Central memory CD8-positive, alpha-beta T cell (primary cell): ENCODE data around the gene GMPR2.
A peak's percentile ranks its signal among the peaks of the same experiment; 100 is the strongest.
"Not testable (repeated sequence)": the region's sequence is repeated elsewhere in the genome, so short reads cannot be mapped to it uniquely, and the experiment has no call there.

Source experiments
- ATAC-seq: fragments of 150-1000 bp; cut with Tn5 transposase; replicated peaks from 2 replicates; pipeline ENCODE4 v1.10.0; 2022; ENCODE audit warnings: mild to moderate bottlenecking, moderate FRiP score, moderate number of reproducible peaks; ENCODE audit not compliant: poor library complexity, severe bottlenecking; ENCODE audit errors: extremely low read depth
- DNase-seq, 2 donors: peaks; one replicate each; pipeline ENCODE4 v3.0.0; 2021; ENCODE audit warnings: low spot score in 2 of 2
- H3K27ac Mint-ChIP-seq: one replicate; pipeline ENCODE4 v1.8.0; 2022; ENCODE audit warnings: low read depth, mild to moderate bottlenecking, moderate library complexity, mixed read lengths
- H3K27me3 Mint-ChIP-seq: one replicate; pipeline ENCODE4 v1.8.0; 2022; ENCODE audit warnings: mixed read lengths
- H3K36me3 Mint-ChIP-seq: one replicate; pipeline ENCODE4 v1.8.0; 2022; ENCODE audit warnings: mild to moderate bottlenecking, moderate library complexity, mixed read lengths; ENCODE audit not compliant: insufficient read depth
- H3K4me1 Mint-ChIP-seq: one replicate; pipeline ENCODE4 v1.8.0; 2022; ENCODE audit warnings: mixed read lengths
- H3K4me3 Mint-ChIP-seq: one replicate; pipeline ENCODE4 v1.8.0; 2022; ENCODE audit warnings: mild to moderate bottlenecking, moderate library complexity, mixed read lengths
- H3K9me3 Mint-ChIP-seq: one replicate; pipeline ENCODE4 v1.8.0; 2022; ENCODE audit warnings: mixed read lengths

GMPR2 gene

DNA sequence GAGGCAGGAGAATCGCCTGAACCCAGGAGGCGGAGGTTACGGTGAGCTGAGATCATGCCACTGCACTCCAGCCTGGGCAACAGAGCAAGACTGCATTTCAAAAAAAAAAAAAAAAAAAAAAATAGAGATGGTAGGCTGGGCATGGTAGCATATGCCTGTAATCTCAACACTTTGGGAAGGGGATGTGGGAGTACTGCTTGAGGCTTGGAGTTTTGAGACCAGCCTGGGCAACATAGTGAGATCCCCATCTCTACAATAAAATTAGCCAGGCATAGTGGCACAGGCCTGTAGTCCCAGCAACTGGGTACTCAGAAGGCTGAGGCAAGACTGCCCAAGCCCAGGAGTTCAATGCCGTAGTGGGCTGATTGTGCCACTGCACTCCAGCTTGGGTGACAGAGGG is 9.7 kb upstream of the GMPR2 start:
- not testable (repeated sequence) for ATAC-seq, H3K9me3 Mint-ChIP-seq, H3K27me3 Mint-ChIP-seq, H3K4me3 Mint-ChIP-seq, H3K27ac Mint-ChIP-seq, DNase-seq
- Mint-ChIP-seq H3K36me3 (peaks cover 17% of the 10 kb centered on the region), H3K4me1 (peaks cover 21% of the 10 kb centered on the region)

DNA sequence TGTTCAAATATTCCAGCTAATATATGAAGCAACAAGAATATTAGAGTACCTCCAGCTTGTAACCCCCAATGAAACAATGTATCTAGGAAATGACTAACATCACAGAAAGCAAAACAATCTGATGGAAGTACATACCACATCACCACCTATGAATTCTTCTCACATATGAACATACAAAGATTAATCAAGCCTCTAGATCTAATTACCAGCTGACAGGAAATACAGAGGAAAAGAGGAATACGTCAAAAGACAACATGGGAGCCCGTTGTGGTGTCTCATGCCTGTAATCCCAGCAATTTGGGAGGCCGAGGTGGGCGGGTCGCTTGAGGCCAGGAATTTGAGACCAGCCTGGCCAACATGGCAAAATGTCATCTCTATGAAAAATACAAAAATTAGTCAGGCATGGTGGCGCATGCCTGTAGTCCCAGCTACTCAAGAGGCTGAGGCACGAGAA is 8.1 kb upstream of the GMPR2 start:
- no peak for ATAC-seq
- Mint-ChIP-seq H3K9me3 (no peaks in the 10 kb centered on the region), H3K27me3 (no peaks in the 10 kb centered on the region), H3K4me3 (no peak overlapping the region), H3K4me1 (peaks cover 21% of the 10 kb centered on the region), H3K36me3 (peaks cover 16% of the 10 kb centered on the region), H3K27ac (peak overlapping the region; percentile 62)
- DNase-seq = no peak

DNA sequence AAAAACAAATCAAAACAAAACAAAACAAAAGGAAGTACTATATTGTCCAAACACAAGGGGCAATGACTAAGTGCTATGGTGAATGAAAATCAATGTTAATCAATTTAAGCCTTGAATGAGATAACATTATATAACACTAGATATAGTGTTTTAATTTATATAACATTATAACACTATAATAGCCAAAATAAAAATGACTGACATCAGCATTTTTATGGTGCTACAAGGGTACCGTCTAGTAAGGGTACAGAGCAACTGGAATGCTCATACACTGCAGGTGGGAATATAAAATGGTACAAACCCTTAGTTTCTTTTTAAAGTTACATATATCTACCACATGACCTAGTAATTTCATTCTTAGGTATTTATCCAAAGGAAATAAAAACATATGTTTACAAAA is 6.3 kb upstream of the GMPR2 start:
- H3K4me1 Mint-ChIP-seq = peaks cover 26% of the 10 kb centered on the region
- no peak for ATAC-seq
- H3K27ac Mint-ChIP-seq = no peak overlapping the region
- H3K9me3 Mint-ChIP-seq = no peaks in the 10 kb centered on the region
- peaks cover 16% of the 10 kb centered on the region for H3K36me3 Mint-ChIP-seq
- no peaks in the 10 kb centered on the region for H3K27me3 Mint-ChIP-seq
- no peak overlapping the region for H3K4me3 Mint-ChIP-seq
- no peak for DNase-seq

DNA sequence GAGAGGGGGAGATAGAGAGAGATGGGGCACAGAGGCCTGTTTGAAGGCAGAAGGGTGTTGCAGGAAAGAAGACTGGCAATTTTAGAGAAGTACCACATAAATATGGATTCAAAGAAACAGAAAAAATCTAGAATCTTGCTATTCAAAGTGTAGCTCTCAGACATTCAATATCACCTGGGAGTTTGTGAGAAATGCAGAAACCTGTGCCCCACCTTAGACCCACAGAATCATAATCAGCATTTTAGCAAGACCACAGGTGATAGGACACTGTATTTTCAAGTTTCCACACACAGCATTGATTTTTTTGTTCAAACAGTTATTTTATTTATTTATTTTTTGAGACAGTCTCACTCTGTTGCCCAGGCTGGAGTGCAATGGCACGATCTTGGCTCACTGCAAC is 3.8 kb upstream of the GMPR2 start:
- peak overlapping the region; percentile 25 for H3K27ac Mint-ChIP-seq
- H3K27me3 Mint-ChIP-seq = no peaks in the 10 kb centered on the region
- peaks cover 20% of the 10 kb centered on the region for H3K36me3 Mint-ChIP-seq
- no peak overlapping the region for H3K4me3 Mint-ChIP-seq
- ATAC-seq (no peak), DNase-seq (no peak)
- no peaks in the 10 kb centered on the region for H3K9me3 Mint-ChIP-seq
- H3K4me1 Mint-ChIP-seq = peaks cover 41% of the 10 kb centered on the region

DNA sequence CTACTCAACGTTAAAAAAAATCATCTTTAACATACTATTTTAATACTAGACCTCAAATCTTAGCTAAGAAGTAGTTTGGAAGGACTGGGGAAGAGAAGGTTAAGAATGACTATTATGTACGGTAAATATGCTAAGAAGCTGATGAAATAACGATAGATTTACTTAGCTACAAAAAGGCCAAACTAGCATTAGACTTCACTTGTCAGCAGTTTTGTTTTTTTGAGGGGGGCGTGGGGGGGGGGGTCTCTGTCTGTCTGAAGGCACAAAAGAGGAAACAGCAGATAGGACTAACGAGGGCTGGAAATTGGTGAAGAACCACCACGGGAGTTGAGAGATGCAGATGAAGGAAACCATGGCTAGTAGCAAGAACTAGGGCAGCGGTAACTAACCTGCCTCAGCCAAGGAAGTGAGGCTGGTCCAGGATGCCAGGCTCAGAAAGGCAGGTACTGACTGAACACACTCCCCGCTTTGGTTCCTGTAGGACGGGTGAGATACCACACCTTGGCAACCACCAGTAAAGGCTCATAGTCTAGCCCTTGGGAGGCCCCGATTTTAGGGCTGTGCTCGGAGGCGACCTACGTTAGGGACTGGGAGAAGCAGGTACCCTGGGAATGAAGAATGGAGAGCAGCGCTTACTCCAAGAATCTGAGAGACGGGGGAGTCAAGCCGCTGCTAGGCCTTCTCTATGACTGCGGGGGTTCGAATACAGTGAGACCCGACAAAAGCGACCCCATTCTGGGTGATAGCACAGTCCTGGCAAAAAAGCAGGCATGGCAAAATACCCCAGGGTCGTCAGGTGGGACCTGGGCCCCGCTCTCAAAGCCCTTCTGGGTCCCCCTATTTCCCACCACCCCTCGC is 1.2 kb upstream of the GMPR2 start:
- H3K9me3 Mint-ChIP-seq = no peaks in the 10 kb centered on the region
- DNase-seq (no peak), ATAC-seq (peak; percentile 38)
- H3K27ac Mint-ChIP-seq = peak overlapping the region; percentile 89
- peaks cover 56% of the 10 kb centered on the region for H3K4me1 Mint-ChIP-seq
- H3K36me3 Mint-ChIP-seq = peaks cover 20% of the 10 kb centered on the region
- no peaks in the 10 kb centered on the region for H3K27me3 Mint-ChIP-seq
- H3K4me3 Mint-ChIP-seq = peak overlapping the region; percentile 86

DNA sequence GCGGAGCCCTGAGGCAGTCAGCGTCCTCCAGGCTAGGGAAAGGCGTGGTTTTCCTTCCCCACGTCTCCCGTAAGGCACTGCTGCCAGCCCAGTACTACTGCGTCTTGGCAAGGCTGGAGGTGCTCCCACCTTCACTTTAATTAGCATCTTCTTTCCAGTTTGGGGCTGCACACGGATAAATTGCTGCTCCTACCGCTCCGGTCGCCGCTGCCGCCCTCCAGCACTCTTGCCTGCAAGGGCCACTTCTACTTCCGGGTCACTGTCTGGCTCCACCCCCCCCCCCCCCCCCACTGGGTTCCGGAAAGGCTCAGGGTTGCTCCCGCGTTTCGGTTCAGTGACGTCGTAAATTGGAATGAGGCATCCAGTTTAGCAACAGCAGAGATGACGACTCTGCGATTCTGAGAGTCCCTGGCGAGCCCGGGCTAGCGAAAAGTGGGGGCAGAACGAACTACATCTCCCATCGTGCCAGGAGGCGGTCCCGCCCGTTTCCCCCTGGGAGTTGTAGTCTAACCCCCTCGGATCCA is 546 bp upstream of the GMPR2 start, which contains the start of gene NEDD8:
NEDD8 (minus strand) TSS at position 247 of the 524 bp plus-strand sequence; CDS start at position 147, 100 bp downstream.
- Mint-ChIP-seq H3K4me3 (peak within 1 kb of the TSS; percentile 86), H3K27me3 (no peaks in the 10 kb centered on the region), H3K9me3 (no peaks in the 10 kb centered on the region), H3K27ac (peak within 1 kb of the TSS; percentile 89), H3K36me3 (peaks cover 25% of the 10 kb centered on the region), H3K4me1 (peaks cover 58% of the 10 kb centered on the region)
- ATAC-seq (peak; percentile 88), DNase-seq (peak; percentile 77 to 79)

DNA sequence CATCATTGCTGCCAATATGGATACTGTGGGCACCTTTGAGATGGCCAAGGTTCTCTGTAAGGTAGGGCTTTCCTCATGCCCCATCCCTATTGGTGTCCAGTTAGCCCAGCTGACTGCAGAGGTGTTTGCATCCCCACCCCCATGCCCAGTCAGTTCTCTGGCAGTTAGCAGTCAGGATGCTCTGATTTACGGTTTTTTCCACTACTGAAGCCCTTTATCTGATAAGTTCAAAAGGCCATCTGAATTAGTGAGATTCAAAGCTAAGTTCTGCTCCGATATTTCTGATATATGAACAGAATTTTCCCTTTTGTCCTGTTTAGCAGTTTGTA is 773 bp downstream of the GMPR2 start:
- peak overlapping the region; percentile 8 for H3K27ac Mint-ChIP-seq
- no peaks in the 10 kb centered on the region for H3K27me3 Mint-ChIP-seq
- H3K9me3 Mint-ChIP-seq = no peaks in the 10 kb centered on the region
- peak overlapping the region; percentile 86 for H3K4me3 Mint-ChIP-seq
- peaks cover 64% of the 10 kb centered on the region for H3K4me1 Mint-ChIP-seq
- H3K36me3 Mint-ChIP-seq = peaks cover 31% of the 10 kb centered on the region
- ATAC-seq (no peak), DNase-seq (no peak)

DNA sequence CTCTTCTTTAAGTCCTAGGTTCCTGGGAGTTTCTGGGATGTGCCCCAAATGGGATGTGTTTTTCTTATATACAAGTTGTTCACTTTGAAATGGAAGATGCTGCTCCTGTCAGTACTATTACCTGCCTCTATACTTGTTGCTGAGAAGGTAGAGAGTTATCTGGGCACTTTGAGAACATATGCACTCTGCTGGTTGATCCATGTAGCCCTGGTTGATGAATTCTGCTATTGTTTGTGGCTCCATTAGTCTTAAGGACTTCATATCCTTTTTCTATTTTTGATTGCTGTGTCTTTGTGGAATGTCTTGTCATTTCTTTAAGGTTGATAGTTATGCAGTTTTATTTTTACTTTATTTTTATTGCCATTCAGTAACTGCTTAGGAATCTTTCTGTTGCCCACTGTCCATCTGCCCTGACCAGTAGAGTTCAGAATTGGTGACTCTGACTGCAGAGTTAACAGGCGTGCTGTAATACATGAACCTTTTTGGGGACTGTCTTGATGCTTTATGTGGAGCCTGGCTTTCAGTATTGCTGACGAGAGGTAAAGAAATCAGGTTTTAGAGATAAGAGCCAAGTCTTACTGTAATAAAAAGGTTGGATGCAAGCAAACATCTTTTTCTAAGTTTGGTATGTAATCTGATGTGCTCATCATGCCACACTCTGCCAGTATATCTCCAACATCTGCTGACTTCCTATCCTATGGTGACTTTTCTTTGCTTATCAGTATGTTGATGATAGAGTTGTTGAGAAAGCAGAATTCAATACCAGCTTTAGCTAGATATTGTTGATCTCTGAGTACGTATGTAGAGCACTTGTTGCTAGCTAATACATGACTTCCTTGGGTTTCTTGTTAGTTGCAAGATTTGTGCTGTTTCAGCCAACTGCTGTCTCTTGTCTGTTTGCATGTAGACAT is 1.6 kb downstream of the GMPR2 start:
- no peaks in the 10 kb centered on the region for H3K27me3 Mint-ChIP-seq
- peaks cover 37% of the 10 kb centered on the region for H3K36me3 Mint-ChIP-seq
- no peak for DNase-seq
- peak overlapping the region; percentile 86 for H3K4me3 Mint-ChIP-seq
- peaks cover 68% of the 10 kb centered on the region for H3K4me1 Mint-ChIP-seq
- peak overlapping the region; percentile 49 for H3K27ac Mint-ChIP-seq
- no peaks in the 10 kb centered on the region for H3K9me3 Mint-ChIP-seq
- no peak for ATAC-seq

DNA sequence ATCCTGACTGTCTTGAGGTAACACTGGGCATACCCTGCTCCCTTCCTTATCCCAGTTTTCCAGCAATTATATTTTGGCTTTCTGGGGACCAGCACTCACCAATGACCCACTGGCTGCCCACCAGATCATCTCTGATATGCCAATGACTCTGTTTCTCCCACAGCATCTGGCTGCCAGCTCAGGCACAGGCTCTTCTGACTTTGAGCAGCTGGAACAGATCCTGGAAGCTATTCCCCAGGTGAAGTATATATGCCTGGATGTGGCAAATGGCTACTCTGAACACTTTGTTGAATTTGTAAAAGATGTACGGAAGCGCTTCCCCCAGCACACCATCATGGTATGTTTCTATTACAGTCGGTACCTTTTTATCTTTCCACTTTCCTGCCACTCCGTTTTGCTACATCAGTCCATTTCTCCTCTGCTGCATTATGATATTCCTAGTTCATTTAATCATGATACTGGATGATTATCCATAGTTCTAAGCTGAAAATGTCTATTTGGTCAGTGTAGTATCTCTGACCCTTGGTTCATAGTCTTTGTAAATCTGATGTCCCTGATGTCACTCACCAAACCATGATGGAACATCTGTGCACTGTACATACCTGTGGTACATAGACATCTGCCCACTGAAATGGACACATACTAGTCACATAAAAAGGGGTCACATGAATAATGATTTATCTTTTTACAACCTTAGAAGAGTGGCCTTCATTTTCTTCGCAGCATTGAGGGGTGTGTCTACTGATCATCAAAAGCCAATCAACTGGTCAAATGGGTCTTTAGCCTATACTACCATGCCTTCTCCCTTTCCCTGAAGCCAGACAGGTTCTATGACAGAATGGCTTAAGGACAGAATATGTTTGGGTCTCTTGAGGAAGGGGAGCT is 3.3 kb downstream of the GMPR2 start:
- DNase-seq = no peak
- Mint-ChIP-seq H3K36me3 (peaks cover 52% of the 10 kb centered on the region), H3K27ac (peak overlapping the region; percentile 37), H3K4me3 (no peak overlapping the region), H3K4me1 (peaks cover 83% of the 10 kb centered on the region), H3K9me3 (no peaks in the 10 kb centered on the region), H3K27me3 (no peaks in the 10 kb centered on the region)
- ATAC-seq = no peak

DNA sequence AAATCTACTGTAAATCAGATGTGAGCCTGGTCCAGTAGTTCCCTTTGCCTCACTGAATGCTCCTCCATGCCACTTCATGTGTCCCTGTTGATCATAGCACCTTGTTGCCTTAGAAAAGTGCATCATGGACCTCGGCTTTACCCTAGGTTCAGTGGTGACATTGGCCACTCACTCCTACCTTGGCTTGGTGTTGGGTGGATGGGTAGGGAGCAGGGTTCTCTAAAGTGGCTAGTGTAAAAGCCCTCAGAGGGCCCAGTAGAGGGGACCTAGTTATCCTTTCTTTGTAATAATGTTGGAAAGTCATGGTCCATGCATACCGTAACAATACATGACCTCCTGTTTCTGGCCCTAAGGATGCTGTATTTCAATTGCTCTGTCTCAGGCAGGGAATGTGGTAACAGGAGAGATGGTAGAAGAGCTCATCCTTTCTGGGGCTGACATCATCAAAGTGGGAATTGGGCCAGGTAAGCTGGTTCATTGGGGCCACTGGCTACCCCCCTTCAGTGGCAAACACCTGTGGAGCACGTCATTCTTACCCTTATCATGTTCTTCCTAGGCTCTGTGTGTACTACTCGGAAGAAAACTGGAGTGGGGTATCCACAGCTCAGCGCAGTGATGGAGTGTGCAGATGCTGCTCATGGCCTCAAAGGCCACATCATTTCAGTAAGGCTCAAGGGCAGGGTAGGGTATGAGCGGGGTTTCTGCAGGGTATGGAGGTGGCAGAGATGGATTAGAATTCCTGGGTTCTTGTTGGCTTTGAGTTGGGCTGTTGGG is 4.1 kb downstream of the GMPR2 start:
- no peak overlapping the region for H3K27ac Mint-ChIP-seq
- H3K27me3 Mint-ChIP-seq = no peaks in the 10 kb centered on the region
- H3K9me3 Mint-ChIP-seq = no peaks in the 10 kb centered on the region
- H3K4me1 Mint-ChIP-seq = peaks cover 78% of the 10 kb centered on the region
- DNase-seq (no peak), ATAC-seq (no peak)
- no peak overlapping the region for H3K4me3 Mint-ChIP-seq
- peaks cover 55% of the 10 kb centered on the region for H3K36me3 Mint-ChIP-seq

DNA sequence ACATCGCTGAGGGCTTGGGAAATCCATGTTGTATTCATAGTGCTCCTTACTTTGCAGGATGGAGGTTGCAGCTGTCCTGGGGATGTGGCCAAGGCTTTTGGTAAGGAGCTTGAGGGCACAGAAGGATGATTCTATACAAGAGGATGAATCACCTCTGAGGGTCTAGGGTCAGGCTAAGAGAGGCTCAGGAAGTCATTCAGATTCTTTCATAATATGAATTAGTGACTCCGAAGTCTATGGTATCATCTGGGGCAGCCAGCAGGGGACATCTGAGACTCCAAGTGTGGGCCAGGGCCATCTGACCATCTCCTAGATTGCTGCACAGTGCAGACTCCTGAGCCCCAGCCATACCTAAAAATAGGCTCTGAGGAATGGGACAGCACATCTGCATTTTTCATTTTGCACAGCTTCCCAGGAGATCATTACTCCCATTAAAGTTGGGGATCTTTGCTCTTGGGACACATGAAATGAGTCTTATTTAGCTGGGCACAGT is 4.8 kb downstream of the GMPR2 start:
- ATAC-seq = no peak
- Mint-ChIP-seq H3K27ac (peak overlapping the region; percentile 38), H3K36me3 (peaks cover 59% of the 10 kb centered on the region), H3K27me3 (no peaks in the 10 kb centered on the region), H3K9me3 (no peaks in the 10 kb centered on the region), H3K4me3 (no peak overlapping the region), H3K4me1 (peaks cover 78% of the 10 kb centered on the region)
- no peak for DNase-seq
